GM19397 (cell line): ENCODE results near the gene TMEM243.
A peak's percentile ranks its signal among the peaks of the same experiment; 100 is the strongest.

Source experiments
- ATAC-seq: cut with Tn5 transposase; IDR thresholded peaks from one replicate; pipeline ENCODE4 v1.9.1; 2021; ENCODE audit warnings: mild to moderate bottlenecking, moderate library complexity; ENCODE audit not compliant: unreplicated experiment

The TMEM243 gene

DNA sequence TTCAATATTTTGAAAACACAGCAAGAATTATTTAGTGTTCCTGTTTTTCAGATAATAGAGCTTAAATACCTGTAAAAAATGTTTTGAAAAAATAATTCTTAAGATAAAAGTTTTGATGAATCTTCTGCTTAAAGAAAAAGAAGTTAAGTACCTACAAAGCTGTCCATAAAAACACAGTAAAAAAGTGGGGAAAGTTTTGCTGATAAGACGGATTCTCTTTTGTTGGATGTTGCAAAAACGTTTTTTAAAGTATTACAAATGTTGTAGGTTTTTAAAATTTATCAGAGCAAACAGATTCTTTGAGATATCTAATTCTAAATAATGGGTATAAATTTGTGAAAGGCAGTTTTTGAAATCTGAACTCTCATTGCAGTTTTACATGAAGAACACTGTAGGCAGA, 55.1 kb downstream of the TMEM243 start:
- no peak for ATAC-seq

DNA sequence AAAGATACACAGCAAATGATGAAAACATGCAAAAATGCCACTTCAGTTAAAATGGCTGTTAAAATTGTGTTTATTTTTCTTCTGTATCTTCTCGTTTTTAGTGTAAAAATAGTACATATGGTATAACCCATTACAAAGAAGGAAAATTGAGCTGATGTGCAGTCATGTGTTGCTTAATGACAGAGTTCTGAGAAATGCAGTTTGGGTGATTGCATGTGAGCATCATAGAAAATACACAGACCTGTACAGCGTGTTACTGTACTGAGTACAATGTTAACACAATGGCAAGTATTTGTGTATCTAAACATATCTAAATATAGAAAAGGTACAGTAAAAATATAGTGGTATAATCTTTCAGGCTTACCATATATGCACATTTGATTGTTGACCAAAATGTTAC, 60.0 kb downstream of the TMEM243 start:
- no peak for ATAC-seq

GRCh38 chr7:87156709-87157108, 62.8 kb downstream of the TMEM243 start:
- no peak for ATAC-seq

GRCh38 chr7:87155788-87156187, 63.7 kb downstream of the TMEM243 start:
- no peak for ATAC-seq

DNA sequence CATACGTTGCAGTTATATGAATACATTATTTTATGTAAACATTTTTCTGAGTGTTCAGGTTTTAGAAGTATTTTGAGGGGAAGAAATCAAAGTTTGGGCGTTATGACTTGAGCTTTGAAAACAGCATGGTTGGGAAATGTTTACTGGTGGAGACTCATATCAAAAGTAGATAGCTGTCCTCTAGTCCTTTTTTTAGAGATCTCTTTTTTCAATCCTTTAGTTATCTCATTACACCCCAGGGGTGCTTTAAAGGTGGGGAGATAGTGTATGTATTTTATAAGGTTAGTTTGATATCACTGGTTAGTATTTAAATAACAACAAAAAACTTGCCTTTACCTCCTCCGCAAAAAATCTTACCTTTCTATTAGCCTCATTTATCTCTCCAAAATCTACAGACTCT, 65.0 kb downstream of the TMEM243 start:
- ATAC-seq: no peak

DNA sequence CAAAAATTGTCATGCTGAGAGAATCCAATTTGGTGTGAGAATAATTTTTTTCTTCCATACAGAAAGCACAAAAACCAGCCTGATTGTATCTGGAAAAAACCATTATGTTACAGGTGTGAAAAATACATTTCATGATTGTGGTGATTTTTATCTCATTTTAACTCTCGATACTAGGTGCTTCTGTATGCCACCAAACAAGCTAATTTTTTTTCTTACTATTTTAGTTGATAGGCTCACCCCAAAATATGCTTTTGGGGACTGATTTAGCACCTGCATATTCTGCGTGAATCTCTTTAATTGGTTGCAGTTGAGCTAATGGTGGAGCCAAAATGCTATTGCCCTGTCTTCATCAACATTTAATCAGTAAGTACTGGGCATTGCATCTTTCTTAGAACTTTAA, 65.4 kb downstream of the TMEM243 start:
- ATAC-seq: no peak

DNA sequence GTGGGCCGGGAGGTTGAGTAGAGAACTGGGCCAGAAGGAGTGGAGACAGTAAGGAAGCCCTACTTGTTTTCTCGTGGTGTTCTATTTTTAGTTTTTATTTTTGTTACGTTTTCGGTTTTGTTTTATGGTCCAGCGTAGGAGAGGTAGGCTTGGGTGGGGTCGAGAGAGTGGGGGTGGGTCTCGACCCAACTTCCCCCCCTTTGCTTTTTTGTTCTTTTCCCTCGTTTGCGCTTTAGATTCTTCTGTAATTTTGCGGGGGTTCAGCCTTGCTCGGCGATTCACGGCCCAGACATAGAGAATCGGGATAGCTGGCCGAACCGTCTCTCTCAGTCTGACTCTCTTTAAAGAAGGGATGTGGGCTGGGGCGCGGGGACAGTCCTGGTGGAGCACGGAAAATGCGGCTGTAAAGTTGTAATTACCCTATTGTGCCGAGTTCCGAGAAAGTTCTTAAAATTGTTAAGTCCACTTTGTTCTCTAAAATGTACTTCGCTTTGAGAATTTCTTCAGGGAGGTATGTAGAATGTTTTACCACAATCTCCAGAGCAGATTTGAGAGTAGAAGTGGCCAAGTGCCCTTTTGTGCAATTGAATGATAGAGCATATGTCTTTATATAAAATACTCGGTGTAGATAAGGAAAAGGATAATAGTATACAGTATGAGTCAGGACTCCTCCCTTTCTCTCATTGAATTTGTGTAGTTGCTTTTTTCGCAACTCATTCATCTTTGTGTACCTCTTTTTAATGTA, 66.5 kb downstream of the TMEM243 start:
- ATAC-seq: peak; percentile 3

- ATAC-seq: peak; percentile 91
Measured at GRCh38 chr7:87152112-87152896, 67.2 kb downstream of the TMEM243 start, which contains the start of gene DMTF1. DMTF1 (plus strand) TSS chr7:87152453; CDS start chr7:87164942, 12,489 bp downstream.

DNA sequence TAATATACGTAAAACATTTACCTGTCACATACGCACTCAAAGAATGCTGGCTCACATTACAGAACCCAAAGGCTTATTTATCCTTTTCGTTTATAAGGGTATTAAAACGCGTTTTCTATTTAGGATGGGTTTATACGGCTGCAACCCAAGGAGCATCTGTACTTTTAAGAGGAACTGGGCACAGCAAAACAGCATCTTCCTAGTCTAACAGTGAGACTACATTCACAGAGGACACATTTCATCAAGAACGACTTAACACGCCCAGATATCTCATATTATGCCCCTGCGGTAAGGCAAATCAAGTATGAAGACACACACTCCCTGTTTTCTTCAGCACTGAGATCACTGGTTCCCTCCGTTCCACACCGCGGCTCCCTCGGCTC, 67.8 kb downstream of the TMEM243 start:
- ATAC-seq: no peak

GRCh38 chr7:87151002-87151728, 68.4 kb downstream of the TMEM243 start:
- no peak for ATAC-seq

DNA sequence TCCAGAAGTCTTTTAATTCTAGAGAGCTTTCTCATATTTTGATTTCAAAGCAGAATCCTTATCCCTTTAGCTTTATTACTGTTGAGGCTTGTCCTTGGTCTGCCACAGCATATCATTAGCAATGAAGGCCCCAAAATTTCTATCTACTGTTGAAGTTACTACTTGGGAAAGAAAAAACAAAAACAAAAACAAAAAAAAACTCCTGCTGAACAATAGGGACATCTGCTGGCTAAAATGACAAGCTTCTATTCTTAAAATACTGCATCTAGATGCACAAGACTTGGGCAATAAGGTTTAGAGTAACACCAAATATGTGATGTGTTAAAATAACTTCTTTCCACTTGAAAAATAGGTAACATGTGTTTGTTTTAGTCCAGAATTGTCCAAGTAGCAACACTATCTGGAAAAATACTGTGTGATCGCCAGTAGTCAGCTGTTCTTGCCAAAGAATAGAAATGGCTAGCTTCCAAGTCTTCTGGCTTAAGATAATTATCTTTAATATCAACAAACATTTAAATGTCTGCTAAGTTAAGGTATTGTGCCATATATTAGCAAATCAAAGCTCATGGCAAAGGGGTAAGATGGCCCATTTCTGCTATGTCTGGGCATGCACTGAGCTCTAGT, 71.1 kb downstream of the TMEM243 start:
- ATAC-seq: no peak

DNA sequence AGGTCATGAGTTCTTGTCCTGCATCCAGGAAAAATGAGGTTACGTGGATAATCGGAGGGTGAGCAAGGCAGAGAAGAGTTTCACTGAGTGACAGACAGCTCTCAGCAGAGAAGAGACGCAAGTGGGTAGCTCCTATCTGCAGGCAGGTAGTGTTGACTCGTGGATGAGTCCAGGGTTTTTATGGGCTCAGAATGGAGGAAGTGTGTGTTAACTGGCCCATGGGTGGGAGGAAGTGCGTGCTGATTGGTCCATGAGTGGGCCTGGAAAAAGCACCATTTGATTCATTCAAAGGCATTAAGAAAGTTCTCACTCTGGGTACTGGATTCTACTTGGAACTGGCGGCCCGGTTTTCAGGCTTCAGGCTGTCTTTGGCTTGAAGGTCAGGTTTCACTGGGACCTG, 72.0 kb downstream of the TMEM243 start:
- ATAC-seq: no peak

DNA sequence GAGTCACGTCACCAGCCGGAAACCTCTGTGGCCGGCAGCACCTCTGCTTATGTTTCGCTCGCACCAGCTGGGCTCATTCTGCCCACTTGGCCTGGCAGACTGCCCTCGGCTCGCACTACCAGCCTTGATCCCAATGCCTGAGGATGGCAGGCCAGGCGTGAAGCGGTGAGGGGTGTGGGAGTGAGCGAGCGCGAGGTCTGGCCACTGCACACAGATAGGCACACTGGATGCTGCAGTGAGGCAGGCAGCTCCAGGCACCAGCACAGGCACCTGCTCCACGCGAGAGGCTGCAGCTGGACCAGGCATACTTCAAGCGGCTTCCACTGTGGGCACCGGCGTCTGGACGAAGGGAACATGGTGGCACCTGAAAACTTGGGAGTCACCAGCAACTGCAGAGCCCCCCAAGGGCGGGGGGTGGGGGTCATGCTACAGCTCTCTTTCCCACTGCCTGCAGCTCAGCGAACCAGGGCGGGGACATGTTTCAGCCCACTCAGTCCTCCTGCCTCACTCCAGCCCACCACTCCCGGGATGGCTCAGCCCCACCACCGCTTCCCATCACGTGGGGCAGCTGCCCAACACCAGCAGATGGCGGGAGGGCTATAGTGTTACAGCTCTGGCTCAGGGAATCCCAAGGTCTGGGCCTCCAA, 72.7 kb downstream of the TMEM243 start:
- ATAC-seq: no peak
